Measurements from ENCODE around the gene DVL2.
A peak's percentile ranks its signal among the peaks of the same experiment; 100 is the strongest.
"Not testable (repeated sequence)": the region's sequence is repeated elsewhere in the genome, so short reads cannot be mapped to it uniquely, and the experiment has no call there.

DVL2 gene

GRCh38 chr17:7183433-7184090, 50.8 kb downstream of the DVL2 start:
- H3K4me3 ChIP-seq (ENCODE audit: low read depth, low read length): no peak overlapping the region
- TF ChIP-seq, protein P1, sequence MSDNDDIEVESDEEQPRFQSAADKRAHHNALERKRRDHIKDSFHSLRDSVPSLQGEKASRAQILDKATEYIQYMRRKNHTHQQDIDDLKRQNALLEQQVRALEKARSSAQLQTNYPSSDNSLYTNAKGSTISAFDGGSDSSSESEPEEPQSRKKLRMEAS (IDR thresholded peaks at IDR 0.05; ENCODE audit: low read depth, low read length): no peak
- TF ChIP-seq POLR2A (IDR thresholded peaks at IDR 0.05; ENCODE audit: extremely low read depth, insufficient read length) (no peak), MYC (IDR thresholded peaks at IDR 0.05; ENCODE audit: low read depth, low read length) (no peak), CTCF (IDR thresholded peaks at IDR 0.05; ENCODE audit: low read depth, low read length) (no peak)
- DNase-seq (ENCODE audit: low read depth): no peak

DNA sequence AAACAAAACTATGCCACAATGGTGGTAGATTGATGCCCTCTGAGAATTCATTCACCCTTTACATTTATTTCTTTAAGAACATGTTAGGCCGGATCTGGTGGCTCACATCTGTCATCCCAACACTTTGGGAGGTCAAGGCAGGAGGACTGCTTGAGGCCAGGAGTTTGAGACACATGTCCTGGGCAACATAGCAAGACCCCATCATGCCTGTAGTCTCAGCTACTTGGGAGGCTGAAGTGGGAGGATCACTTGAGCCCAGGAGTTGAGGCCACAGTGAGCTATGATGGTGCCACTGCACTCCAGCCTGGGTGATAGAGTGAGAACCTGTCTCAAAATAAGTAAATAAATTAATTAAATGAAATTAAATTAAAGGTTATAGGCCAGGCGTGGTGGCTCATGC, 52.2 kb downstream of the DVL2 start:
- not testable (repeated sequence) for H3K4me3 ChIP-seq (ENCODE audit: low read depth, low read length); DNase-seq (ENCODE audit: low read depth)

DNA sequence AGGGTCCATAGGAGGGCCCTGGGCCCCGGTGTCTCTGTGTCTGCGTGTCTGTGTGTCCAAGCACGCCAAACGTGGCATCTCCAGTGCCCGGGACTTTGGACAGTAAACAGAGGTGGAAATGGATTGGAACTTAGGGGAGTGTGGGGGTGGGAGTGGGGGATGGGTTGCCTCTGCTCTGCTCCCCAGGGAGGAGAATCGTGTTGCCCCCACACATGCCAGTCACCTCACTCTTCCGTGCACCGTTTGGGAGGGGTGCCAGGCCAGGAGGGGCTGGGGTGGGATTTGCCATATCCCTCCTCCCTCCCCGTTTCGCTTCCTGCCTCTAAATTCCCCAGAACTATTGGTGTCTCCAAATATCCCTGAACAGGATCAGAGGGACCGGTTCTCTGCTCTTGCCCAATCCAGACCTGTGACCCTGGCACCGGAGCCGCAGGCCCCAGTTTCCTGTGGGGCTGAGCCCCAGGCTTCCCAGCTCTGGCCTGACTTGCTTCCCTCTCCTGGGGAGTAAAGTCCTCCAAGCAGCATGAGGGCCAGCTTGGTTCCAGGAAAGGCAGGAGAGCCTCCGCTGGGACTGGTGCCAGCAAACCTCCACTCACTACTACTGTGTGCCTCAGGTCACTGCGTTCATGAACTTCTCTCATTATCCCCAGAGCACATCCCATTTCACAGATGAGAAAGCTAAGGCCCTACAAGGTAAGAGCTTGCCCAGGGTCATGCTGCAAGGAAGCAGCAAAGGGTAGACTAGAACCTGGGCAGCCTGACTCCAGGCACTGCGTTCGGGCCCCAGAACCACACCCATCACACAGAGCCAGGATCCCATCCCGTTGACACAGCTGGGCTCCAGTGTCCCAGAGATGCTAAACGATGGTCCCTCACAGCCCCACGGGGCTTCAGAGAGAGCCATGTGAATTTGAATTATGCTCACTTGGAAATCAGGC, 54.7 kb downstream of the DVL2 start, which contains the start of gene ASGR1:
Gene ASGR1 (minus strand): TSS at position 54 of the 938 bp plus-strand sequence. CDS start 807 bp downstream, outside the sequence.
- TF ChIP-seq, protein P1 (IDR thresholded peaks at IDR 0.05; ENCODE audit: low read depth, low read length): no peak
- TF ChIP-seq POLR2A (IDR thresholded peaks at IDR 0.05; ENCODE audit: extremely low read depth, insufficient read length): no peak
- TF ChIP-seq MYC (IDR thresholded peaks at IDR 0.05; ENCODE audit: low read depth, low read length): no peak
- no peak for TF ChIP-seq CTCF (IDR thresholded peaks at IDR 0.05; ENCODE audit: low read depth, low read length)
- no peak for DNase-seq (ENCODE audit: low read depth)
- no peak within 1 kb of the TSS for H3K4me3 ChIP-seq (ENCODE audit: low read depth, low read length)

GRCh38 chr17:7178973-7179316, 55.4 kb downstream of the DVL2 start:
- TF ChIP-seq CTCF (IDR thresholded peaks at IDR 0.05; ENCODE audit: low read depth, low read length) (no peak), POLR2A (IDR thresholded peaks at IDR 0.05; ENCODE audit: extremely low read depth, insufficient read length) (no peak), MYC (IDR thresholded peaks at IDR 0.05; ENCODE audit: low read depth, low read length) (no peak)
- DNase-seq (ENCODE audit: low read depth): no peak
- no peak overlapping the region for H3K4me3 ChIP-seq (ENCODE audit: low read depth, low read length)

GRCh38 chr17:7177954-7178477, 56.3 kb downstream of the DVL2 start:
- DNase-seq (ENCODE audit: low read depth): peak; percentile 17
- H3K4me3 ChIP-seq (ENCODE audit: low read depth, low read length): peak overlapping the region; percentile 47
- TF ChIP-seq, protein P1 (IDR thresholded peaks at IDR 0.05; ENCODE audit: low read depth, low read length): no peak
- TF ChIP-seq MYC (IDR thresholded peaks at IDR 0.05; ENCODE audit: low read depth, low read length) (no peak), POLR2A (IDR thresholded peaks at IDR 0.05; ENCODE audit: extremely low read depth, insufficient read length) (no peak), CTCF (IDR thresholded peaks at IDR 0.05; ENCODE audit: low read depth, low read length) (no peak)

- peak overlapping the region; percentile 47 for H3K4me3 ChIP-seq (ENCODE audit: low read depth, low read length)
- DNase-seq (ENCODE audit: low read depth): peak; percentile 69
- TF ChIP-seq MYC (IDR thresholded peaks at IDR 0.05; ENCODE audit: low read depth, low read length): no peak
- TF ChIP-seq POLR2A (IDR thresholded peaks at IDR 0.05; ENCODE audit: extremely low read depth, insufficient read length): no peak
- TF ChIP-seq, protein P1 (IDR thresholded peaks at IDR 0.05; ENCODE audit: low read depth, low read length): no peak
- peak; percentile 65 for TF ChIP-seq CTCF (IDR thresholded peaks at IDR 0.05; ENCODE audit: low read depth, low read length)
These were observed 56.9 kb downstream of the DVL2 start for GRCh38 chr17:7177191-7177953.

All from NB4 (cell line).